HG03060 (cell line): Measurements from ENCODE around the gene OR11L1.

Source experiments
- ATAC-seq: cut with Tn5 transposase; IDR thresholded peaks from one replicate; pipeline ENCODE4 v1.9.1; 2021; ENCODE audit warnings: low read depth, moderate number of reproducible peaks; ENCODE audit not compliant: unreplicated experiment

The OR11L1 gene, protein sequence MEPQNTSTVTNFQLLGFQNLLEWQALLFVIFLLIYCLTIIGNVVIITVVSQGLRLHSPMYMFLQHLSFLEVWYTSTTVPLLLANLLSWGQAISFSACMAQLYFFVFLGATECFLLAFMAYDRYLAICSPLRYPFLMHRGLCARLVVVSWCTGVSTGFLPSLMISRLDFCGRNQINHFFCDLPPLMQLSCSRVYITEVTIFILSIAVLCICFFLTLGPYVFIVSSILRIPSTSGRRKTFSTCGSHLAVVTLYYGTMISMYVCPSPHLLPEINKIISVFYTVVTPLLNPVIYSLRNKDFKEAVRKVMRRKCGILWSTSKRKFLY

DNA sequence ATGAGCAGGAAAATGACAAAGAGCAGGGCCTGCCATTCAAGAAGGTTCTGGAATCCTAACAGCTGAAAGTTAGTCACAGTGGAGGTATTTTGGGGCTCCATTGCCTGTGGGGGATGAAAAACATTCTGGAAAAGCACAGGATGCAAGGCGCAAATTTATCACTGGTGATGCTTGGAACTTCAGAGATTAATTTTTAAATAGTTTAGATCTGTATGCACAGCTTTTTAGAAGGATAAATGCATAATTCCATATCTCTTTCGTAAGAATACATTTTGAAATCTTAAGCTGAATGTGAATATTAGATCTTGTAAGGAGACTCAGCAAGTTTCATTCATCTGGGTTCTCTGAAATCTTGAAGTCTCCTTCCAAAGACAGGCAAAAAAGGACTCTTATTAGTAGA lies at the start of gene OR11L1:
TSS of gene OR11L1 (minus strand) at position 101 of the 400 bp plus-strand sequence. CDS start at position 101, 0 bp downstream.
- no peak for ATAC-seq

- ATAC-seq, result no peak
Observed at GRCh38 chr1:247884797-247885413, 43.2 kb upstream of the OR11L1 start.

DNA sequence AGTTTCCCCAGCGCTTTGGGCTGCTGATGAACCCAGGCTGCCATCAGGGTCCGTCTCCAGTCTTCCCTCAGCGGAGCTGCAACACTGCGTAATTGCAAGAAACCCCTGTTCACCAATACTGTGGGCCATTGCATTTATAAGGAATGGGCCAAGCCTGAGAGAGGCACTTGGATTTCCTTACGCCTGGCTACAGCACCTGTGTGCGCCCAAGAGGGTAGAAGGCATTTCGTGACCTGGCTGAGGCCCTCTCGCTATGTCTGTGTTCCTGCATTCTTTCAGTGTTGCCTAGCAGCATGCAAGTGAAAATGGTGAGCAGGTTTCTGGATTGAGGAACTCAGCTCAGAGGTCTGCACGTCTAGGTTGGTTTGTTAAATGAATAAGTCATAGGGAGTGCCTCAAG lies 41.6 kb upstream of the OR11L1 start:
- no peak for ATAC-seq

DNA sequence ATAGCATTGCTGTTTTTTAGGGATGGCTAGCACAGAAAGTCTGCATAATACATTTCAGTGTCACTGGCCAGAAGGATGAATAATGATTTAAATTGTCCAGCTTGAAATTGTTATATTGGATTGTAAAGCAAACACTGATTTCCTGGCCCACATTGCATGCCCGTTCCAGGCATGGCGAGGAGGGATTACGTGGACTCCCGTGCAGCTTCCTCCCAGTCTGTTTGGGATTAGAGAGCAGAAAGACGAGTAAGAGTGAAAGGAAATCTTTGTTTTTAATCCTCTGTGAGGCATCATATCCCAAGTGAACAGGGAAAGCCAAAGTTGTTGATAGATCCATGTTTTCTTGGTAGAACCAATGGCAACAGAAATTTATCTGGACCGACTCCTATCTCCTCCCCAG lies 23.7 kb upstream of the OR11L1 start:
- ATAC-seq, result no peak

DNA sequence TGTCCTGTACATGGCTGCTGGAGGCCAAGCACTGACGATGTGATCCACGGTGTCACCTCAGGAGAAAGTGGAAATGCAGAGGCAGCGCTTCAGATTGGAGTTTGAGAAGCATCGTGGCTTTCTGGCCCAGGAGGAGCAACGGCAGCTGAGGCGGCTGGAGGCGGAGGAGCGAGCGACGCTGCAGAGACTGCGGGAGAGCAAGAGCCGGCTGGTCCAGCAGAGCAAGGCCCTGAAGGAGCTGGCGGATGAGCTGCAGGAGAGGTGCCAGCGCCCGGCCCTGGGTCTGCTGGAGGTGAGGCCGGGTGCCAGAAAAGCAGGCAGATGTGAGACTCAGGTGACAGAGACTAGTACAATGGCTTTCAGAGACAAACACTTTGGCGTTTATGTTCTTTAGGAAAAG lies 22.9 kb upstream of the OR11L1 start:
- ATAC-seq, result no peak

DNA sequence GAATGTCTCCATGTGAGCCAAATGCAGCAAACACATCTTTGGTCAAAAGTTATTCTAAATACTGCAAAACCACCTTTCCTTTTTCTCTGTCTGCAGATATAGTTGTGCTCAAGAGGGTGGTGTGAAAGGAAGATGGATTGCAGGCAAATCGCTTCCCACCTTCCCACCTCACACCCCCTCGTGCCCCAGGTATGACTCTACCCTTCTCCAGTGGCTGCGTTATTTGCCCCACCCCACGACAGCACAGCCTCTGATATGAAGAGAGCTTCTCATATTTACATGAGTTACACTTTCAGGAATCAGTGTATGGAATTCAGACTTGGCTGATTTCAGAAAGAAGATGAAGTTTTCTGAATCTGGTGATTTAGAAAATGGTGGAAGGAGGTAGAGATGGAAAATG lies 21.1 kb upstream of the OR11L1 start:
- no peak for ATAC-seq

GRCh38 chr1:247857985-247858619 lies 16.4 kb upstream of the OR11L1 start:
- no peak for ATAC-seq

DNA sequence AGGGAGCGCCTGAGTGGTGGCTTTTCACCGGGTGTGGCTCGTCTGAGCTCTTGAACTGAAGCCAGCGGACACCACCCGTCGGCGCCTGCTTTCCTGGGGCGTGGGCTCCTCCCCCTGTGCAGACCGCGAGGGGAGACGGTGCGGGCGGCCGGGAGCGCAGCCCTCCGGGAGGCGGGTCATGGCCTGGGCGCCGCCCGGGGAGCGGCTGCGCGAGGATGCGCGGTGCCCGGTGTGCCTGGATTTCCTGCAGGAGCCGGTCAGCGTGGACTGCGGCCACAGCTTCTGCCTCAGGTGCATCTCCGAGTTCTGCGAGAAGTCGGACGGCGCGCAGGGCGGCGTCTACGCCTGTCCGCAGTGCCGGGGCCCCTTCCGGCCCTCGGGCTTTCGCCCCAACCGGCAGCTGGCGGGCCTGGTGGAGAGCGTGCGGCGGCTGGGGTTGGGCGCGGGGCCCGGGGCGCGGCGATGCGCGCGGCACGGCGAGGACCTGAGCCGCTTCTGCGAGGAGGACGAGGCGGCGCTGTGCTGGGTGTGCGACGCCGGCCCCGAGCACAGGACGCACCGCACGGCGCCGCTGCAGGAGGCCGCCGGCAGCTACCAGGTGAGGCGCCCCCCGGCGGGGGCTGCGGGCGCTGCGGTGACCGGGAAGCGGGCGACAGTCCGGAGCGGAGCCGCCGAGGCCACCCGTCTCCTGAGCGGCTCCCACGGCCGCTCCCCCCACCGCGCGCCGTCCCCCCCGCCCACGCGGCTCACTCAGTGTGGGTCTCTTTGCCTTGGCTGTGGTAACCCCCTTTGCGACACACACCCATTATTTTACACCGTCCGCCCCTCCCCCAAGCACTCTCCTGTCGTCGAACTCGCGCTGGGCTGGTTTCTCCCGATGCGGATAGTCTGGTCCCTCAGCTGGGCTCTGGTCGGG lies 15.6 kb upstream of the OR11L1 start, which contains the start of gene TRIM58:
TSS of gene TRIM58 (plus strand) at position 119 of the 916 bp plus-strand sequence. CDS start at position 179, 60 bp downstream.
- ATAC-seq, result no peak

GRCh38 chr1:247855911-247856310 lies 14.2 kb upstream of the OR11L1 start:
- no peak for ATAC-seq

DNA sequence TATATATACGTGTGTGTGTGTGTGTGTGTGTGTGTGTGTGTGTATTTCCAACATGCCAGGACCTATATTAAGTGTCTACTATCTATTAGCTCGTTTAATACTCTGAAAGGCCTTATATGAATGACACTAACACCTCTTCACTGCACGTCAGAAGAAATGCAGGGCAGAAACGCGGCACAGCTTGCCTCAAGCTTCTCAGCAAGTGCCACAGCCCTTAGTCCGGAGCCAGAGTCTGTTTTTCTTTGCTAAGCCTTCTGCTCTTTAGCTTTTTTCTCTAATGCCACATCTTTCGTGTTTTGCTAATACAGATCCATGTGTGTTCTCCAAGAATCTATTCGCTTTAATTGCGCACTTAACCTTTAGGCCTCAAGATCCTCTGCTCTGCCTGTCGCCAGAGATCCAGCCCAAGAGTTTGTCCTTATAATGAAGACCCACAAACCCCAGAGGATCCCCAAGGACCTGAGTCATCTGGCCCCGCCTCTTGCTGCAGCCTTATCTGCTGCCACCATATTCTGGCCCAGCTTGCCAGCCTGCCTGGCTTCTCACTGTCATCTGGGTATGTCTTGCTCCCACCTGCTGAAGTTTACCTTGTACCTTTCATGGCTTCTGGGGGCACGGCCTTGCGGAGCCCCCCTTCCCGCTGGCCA lies 13.3 kb upstream of the OR11L1 start:
- no peak for ATAC-seq

DNA sequence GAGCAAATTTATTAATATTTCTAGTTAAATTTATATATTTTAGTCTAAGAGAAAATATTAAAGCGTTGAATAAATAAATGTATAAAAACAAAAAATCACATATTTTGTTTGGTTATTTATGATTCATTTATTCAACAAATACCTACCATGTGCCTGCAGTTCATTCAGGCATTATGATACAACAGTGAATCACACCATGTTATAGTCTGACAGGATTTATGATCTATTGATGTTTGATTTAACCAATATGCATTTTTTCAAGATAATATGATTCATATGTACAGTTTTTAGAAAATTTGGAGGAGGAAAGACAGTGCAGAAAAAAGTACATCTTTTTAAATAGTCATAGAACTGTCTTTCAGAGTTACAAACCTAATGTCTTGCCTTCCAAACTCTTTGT lies 7.9 kb upstream of the OR11L1 start:
- no peak for ATAC-seq

DNA sequence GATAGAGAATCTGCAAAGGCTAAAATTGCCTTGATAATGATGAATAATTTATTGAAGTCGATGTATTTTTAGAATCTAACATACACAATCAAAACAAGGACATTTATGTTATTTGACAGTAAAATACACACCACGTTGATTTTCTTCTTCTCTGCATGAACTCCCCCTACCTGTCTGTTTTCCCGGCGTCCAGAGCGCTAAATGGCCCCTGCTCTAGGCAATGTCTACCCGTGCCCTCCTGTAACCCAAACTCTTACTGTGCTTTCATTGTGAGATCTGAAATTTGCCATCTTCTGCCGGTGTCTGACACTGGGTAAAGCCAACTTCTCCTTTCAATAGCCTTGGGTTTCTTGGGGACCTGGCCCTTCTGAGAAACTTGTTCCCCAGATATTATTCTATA lies 6.7 kb upstream of the OR11L1 start:
- no peak for ATAC-seq

DNA sequence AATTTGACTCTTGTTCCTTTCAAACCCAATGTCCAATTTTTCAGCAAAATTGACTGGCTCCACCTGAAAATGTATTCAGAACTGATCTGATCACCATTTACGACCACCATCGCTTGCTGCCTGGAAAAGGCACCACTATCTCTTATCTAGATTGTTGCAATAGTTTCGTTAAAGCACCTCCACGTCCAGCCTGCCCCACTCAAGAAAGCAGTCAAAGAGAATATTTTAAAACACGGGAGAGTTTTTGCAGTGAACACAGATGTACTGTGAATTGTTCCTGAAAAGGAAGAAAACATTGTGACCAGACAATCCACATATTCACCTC lies 4.0 kb upstream of the OR11L1 start:
- ATAC-seq, result no peak

DNA sequence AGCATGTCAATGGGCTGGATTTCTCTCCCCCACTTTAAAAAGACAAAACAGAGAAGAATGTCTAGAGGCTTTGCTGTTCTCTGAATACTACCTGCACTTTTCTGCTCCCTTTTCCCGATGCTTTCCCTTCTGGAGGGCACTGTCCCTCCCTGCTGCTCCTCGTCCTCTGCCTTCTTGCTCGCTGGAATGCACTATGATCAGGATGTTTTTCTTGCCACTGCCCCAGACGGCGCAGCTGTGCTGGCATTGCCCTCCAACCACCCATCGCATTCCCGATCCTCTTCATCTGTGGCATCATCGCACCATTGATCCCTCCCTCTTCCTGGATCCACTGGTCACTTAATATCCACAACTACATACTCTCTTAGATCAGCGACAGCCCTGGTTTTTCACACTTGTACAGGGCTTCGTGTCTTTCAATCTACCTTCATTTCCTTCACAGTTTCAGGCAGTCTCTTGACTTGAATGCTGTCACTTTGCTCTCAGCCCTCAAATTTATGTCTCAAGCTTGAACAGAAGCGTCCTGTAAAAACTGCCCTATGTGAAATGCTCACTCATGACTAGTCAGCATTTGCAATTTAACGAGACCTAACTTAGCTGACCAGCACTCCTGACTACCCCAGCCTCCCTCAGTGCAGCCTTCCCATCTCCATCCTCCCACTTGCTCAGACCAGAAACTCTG lies 3.5 kb upstream of the OR11L1 start:
- no peak for ATAC-seq

- no peak for ATAC-seq
Observed at GRCh38 chr1:247843411-247843810, 1.7 kb upstream of the OR11L1 start.

DNA sequence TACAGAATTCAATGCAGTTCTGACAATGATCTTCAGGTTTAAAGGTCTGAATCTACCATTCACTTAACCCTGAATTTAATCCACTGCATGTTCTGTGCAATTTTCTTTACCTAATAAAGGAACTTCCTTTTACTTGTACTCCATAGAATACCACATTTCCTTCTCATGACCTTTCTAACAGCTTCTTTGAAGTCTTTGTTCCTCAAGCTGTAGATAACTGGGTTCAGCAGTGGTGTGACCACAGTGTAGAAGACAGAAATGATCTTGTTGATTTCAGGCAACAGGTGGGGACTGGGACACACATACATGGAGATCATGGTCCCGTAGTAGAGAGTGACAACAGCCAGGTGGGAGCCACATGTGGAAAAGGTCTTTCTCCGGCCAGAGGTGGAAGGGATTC lies 878 bp downstream of the OR11L1 start:
- no peak for ATAC-seq

DNA sequence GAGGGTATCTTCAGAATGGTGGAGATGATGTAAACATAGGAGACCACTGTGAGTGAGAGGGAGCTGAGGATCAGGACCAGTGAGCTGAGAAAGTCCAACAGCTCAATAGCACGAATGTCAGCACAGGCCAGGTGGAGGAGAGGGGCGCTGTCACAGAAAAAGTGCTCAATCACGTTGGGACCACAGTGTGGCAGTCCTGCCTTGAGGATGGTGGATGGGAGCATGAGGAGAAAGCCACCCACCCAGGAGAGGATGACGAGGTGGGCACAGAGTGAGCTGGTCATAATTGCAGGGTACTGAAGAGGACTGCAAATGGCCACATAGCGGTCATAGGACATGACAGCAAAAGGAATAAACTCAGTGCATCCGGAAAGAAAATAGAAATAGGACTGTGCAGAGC lies 8.1 kb downstream of the OR11L1 start:
- ATAC-seq, result no peak

DNA sequence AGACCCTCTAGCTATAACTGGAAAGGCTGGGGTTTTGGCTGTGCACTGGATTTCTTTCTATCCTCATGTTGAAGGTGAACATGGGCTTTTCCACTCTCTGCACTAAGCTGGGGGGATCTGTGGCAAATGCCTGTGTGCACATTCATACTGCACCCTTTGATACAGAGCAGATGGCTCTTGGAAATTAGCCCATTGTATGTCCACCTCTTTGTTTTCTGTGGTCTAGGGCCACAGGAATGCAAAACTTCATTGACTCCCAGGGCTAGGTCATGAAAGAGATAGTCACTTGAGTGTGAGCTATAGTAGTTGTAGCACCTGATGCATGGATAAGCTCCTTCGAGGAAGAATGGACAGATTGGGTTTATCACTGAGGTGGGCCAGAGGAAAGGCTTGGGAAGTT lies 12.0 kb downstream of the OR11L1 start:
- ATAC-seq, result no peak

- no peak for ATAC-seq
Observed at GRCh38 chr1:247825362-247825761, 16.3 kb downstream of the OR11L1 start.

GRCh38 chr1:247824023-247824422 lies 17.7 kb downstream of the OR11L1 start, which contains the start of gene OR14A16:
Gene OR14A16 (minus strand): TSS chr1:247824119. CDS start chr1:247815729, 8,390 bp downstream.
- no peak for ATAC-seq
